Stimulated activated CD4-positive, alpha-beta T cell treated with anti-CD3 and anti-CD28 coated beads, Interleukin-2, amount 100 ng/mL, for 4 hours (primary cell): Measurements from ENCODE around the gene HCK.
"Not testable (repeated sequence)": the region's sequence is repeated elsewhere in the genome, so short reads cannot be mapped to it uniquely, and the experiment has no call there.

Experiments
- DNase-seq: peaks from one replicate; pipeline ENCODE4 v3.0.0-alpha.2; 2020; ENCODE audit warnings: low read depth

HCK gene

DNA sequence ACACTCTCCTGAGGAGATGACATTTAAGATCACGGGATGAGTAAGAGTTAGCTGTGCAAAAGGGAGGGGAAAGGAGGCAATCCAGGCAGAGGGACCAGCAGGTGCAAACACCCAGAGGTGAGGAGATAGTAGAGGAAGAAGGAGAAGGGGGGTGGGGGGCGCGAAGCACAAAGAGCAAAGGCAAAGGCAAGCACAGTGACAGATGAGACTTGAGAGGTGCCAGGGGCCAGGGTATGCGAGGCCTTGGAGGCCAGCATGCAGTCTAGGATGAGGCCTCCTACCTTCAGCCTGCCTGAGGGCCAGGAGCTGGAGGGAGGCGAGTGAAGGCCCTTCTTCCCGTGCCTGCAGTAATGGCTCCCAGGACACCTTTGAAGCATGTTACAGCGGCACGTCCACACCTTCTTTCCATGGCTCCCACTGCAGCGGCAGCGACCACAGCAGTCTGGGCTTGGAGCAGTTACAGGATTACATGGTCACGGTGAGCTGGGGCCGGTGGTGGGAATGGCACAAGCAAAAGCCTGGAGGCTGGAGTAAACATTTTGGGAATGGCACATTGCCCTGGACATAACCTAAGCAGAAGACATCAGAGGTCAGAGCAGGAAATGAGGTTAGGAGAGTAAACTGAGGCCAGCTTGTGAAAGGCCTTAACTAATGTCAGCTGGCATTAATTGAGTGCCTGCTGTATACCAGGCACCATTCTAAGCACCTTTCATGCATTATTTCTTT lies 23.2 kb upstream of the HCK start:
- DNase-seq = no peak

DNA sequence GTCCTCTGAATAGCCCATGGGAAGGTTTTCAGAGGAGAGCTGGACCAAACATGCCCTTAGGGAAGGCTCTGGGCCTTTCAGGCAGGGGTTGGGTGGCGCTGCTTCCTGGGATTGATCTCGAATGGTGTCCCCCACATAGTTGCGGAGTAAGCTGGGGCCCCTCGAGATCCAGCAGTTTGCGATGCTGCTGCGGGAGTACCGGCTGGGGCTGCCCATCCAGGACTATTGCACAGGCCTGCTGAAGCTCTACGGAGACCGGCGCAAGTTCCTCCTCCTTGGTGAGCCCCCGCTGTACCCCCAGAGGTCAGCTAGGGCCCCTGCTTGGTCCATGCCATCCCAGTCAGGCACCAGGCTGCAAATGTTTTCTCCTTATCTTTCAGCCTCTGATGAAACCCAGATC lies 22.5 kb upstream of the HCK start:
- no peak for DNase-seq

DNA sequence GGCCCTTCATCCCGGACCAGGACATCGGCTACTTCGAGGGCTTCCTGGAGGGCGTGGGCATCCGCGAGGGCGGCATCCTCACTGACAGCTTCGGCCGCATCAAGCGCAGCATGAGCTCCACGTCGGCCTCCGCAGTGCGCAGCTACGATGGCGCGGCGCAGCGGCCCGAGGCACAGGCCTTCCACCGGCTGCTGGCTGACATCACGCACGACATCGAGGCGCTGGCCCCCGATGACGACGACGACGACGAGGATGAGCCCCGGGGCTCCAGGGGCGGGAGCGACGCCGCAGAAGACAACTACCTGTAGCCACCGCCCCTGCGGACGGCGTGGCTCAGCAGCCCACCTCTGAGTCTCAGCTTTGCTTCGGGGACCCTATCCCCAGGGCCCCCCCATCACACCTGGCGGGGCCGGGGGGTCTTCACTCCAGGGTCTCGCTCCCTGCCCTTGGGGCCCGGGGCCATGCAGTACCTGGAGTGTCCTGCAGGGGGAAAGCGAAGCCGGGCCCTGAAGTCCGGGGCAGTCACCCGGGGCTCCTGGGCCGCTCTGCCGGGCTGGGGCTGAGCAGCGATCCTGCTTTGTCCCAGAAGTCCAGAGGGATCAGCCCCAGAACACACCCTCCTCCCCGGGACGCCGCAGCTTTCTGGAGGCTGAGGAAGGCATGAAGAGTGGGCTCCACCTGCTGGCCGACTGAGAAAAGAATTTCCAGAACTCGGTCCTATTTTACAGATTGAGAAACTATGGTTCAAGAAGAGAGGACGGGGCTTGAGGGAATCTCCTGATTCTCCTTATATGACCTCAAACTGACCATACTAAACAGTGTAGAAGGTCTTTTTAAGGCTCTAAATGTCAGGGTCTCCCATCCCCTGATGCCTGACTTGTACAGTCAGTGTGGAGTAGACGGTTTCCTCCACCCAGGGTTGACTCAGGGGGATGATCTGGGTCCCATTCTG lies 20.8 kb upstream of the HCK start:
- DNase-seq = peak; percentile 38

DNA sequence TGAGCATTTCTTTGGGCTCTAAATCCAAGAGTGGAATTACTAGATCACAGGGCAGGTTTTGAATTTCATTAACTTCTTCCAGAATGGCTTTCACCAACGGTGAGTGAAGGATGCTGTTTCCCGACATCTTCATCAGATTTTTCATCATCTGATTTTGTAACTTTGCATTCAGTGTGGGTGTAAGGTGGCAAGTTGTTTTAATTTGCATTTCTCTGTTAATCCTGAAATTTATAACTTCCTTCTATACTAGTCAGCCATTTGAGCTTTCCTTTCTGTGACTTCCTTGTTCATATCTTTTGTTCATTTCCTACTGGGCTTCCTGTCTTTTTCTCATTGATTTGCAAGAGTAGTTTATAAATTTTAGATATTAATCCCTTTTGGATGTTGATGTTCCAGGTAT lies 18.7 kb upstream of the HCK start:
- DNase-seq = no peak

DNA sequence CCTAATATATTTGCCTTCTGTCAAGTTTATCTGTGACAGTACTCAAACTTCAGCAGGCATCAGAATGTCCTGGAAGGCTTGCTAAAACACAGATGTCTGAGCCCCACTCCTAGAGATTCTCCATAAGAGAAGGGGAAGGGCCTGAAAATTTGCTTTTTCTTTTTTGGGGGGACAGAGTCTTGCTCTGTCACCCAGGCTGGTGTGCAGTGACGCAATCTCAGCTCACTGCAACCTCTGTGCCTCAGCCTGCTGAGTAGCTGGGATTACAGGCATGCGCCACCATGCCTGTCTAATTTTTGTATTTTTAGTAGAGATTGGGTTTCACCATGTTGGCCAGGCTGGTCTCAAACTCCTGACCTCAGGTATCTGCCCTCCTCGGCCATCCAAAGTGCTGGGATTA lies 18.3 kb upstream of the HCK start:
- DNase-seq = not testable (repeated sequence)

DNA sequence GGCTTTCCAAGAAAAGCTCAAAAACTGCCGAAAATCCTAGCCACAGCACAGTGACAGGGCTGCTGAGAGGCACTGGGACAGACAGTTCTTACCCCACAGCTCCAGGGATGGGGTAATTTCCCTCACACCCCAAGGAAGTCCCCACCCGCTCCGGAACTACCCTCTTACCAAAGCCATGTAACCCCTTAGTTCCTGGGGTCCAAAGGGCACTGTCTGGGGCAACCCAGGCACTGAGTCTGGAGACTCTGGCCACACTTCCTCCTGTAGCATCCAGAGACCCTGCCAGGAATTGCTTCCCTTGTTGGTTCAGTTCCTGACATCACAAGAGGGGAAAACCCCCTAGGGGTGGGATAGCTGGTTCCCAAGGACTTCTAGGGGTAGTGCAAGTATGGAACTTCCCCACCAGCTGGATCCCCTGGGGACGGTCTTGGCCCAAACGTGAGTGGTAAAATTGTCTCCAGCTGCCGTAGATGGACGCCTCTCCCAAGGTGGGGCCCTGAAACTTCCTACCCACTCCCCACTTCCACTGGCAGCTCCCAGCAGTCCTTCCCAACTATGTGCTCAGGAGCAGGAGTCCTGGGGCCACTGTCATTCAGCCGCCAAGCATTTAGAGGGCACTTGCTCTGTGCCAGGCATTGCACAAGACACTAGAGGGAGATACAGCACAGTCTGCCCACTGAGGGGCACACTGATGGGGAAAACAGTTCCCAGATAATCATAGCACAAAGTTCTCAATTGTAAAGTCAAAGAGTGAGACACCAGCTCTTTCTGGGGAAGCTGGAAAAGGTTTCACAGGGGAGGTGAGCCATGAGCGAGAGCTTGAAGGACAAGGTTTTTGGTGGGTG lies 17.2 kb upstream of the HCK start:
- no peak for DNase-seq

DNA sequence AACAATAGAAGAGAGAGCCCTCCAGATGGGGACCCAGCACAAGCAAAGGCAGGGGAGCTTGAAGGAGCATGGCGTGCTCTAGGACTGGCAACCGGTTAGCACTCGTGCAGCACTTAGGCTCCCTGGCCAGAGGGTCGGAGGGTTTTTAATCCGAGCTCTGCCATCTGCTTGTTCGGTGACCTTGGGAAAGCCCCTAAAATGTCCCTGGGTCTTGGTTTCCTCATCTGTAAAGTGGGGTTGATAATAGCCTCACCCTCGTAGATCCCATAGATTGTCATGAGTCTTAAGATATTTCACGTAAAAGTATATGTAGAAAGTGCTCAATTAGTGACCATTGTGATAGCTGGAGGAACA lies 16.6 kb upstream of the HCK start:
- DNase-seq = no peak

DNA sequence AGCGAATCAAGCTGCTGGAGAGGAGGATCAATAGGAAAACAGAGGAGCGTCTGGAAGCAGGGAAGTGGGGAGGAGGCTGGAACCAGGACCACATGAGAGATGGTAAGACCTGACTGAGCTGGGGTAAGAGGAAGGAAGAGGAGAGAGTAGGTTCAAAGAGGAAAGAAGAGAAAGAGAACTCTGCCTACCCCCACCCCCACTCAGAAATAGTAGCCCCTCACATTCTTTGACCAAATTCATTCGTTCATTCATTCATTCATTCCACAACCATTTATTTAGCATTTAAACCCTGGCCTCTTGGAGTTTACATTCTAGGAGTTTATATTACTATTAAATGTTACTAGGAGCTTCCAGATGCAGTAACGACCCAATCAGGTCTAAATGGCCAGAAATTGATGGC lies 15.8 kb upstream of the HCK start:
- no peak for DNase-seq

DNA sequence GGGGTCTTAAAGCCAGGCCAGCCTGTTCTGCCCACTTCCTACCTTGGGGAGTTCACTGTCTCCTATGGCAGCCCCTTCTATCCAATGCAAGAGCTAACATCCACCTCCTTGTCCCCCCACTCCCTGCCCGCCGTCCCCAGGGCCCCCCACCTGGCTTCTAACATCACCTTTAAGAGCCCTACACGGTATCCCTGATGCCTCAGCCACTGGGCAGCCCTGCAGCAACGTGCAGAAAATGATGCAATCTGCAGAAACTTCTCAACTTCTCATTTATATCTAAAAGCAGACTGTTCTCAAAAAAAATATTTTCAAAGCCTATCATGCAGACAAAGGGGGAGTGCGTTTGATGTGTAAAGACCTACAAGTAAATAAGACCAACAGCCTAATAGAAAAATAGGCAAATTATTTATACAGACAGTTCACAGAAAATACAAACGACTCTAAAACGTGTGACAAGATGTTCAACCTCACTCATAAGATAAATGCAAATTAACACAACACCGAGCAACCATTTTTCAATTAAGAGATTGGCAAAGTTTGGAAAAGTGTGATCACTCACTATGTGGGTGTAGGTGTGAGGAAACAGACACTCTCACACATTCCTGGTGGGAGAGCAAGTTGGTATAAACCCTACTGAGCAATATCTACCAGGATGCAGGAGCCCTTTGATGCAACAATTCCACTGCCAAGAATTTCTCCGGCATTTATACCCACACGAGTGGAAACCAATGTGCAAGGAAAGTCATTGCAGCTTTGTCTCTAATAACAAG lies 15.1 kb upstream of the HCK start:
- DNase-seq = no peak

DNA sequence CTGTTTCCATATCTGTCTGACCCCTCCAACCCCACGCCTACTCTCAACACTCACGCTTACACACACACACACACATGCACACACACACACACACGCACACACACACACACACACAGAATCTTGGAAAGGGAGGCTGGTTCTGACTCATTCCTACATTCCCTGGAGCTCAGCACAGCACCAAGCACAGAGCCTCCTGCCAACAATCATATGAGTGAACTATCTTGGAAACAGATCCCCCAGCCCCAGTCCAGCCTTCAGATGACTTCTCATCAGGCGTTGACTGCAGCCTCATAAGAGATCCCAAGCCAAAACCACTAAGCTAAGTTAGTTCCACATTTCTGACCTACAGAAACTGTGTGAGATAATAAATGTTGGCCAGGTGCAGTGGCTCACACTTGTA lies 14.1 kb upstream of the HCK start:
- DNase-seq = no peak

DNA sequence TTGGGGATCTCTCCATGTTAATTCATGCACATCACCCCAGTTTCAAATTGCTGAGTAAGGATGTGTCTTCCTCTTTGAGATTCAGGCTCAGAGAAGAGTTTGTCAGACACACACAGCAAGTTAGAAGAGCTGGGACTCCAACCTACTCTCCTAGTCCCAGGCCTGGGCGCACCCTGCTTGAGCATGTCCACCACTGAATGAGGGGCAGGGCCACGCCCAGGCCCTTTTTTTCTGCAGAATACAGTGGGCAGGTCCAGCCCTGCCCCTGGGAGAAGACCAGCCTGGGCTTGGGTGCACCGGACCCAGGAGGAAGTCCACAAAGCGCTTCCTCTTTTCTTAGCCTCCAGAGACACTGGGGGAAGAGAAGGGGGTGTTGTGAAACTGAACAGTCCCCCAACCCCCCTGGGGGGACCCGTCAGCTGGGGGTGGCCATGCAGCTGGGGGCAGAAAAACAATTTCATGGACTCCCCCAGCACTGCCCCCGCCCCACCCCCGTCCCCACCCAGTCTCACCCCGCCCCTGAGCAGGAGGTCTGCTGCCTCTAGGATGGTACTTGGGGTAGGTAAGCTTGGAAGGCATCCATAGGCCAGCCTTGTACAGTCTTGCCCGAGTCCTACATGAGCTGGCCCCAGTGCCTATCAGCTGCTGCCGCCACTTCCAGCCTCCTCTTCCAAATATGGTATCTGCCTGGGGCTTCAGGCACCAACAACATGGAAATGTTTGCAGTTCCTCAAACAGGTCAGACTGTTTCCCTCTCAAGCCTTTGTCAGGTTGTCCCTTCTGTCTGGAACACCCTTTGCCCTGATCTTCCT lies 11.7 kb upstream of the HCK start:
- DNase-seq = no peak

DNA sequence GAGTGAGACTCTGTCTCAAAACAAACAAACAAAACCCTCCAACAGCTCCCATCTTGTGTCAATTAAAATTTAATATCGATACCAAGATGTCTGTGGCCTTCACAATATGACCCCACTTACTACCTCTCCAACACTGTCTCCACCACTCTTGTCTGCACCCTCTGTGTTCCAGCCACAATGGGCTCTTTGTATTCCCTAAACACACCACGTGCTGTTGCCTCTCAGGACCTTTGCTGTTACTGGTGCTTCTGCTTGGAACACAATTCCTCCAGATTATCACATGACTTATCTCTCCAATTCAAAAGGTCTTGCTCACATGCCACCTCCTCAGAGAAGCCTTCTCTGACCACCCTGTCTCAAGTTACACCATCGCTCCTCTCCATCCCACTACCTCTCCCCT lies 6.0 kb upstream of the HCK start:
- no peak for DNase-seq

DNA sequence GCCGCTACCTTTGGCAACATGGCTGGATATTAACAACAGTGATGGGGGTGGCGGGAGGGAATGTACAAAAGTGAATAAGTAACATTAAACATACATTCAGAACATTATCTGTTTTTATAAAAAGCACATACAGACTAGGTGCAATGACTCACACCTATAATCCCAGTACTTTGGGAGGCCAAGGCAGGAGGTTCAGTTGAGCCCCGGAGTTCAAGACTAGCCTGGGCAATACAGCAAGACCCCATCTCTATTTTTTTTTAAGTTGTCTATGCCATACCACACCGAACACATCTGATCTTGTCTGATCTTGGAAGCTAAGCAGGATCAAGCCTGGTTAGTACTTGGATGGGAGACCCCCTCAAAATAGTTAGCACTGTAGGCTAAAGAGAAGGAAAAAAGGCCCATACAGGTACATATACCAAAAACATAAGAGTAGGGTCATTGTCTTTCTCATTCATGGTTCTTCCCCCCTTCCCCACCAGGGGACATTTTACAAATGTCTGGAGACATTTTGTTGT lies 1.7 kb upstream of the HCK start:
- no peak for DNase-seq

DNA sequence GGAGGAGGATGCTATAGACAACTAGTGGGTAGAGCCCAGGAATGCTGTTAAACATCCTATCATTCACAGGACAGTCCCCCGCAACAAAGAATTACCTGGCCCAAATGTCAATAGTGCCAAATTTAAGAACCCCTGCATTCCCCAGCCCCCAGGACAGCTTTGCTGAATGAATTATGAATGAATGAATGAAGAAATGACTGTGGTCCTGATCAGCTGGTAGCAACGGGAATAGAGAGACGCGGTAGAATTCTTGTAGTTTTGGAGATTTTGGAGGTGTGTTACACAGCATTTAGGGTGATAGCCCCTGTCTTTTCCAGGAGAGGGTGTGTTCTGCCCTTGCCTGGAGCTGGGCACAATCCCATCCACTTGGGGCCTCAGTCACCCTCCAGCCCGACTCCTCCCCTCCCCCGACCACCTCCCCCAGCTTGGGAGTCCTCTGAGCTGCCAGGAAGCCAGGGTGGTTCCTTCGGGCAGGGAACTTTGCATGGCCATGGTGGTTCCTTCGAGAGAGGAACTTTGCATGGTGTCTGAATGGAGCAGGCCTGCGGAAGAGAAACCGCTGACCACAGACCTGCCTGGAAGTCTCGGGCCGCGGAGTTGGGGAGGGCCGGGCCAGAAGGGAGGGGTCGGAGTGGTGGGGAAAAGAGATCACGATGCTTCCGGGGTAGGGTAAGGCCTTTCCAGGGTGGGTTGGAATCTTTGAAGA lies 1.0 kb upstream of the HCK start:
- no peak for DNase-seq

DNA sequence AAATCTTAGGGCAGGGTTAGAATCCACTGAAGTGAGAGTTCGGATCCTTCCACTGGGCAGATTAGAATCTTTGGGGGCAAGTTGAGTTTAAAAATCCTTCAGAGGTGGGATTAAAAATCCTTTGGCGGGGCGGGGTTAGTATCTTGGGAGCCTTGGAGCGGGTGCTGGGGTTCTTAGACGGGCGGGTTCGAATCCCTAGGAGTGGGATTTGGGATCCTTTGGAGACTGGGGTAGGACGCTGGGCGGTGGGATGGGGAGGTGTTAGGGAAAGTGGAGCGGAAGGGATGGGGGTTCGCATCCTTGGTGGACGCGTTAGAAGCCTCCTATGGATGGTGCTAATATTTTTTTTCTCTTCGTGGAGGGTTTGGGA lies 337 bp upstream of the HCK start:
- no peak for DNase-seq

DNA sequence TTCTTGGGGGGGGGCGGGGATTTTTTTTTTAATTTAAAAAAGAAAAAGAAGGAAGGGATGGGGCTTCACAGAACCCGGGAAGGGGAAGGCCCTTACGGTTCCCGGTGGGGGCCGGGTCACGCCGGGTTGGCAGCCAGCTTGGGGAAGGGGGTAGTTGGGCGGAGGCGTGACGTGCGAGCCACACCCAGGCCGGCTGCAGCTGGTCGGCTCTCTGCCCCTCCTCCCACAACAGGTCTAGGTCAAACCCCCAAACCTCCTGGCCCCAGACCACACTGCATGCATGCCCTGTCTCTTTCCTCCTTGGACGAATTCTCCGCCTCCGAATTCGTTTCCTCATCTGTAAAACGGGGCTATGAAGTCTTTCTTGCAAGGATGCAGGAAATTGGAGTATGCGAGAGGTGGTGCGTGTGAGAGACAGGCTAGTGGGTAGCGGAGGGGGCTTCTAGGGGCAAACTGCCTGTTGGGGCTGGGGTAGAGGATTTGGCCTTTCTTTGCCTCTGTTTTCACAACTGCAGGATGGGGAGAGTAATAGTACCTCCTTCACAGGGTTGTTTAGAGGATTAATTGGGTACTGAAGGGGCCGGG lies 828 bp downstream of the HCK start:
- DNase-seq = no peak

DNA sequence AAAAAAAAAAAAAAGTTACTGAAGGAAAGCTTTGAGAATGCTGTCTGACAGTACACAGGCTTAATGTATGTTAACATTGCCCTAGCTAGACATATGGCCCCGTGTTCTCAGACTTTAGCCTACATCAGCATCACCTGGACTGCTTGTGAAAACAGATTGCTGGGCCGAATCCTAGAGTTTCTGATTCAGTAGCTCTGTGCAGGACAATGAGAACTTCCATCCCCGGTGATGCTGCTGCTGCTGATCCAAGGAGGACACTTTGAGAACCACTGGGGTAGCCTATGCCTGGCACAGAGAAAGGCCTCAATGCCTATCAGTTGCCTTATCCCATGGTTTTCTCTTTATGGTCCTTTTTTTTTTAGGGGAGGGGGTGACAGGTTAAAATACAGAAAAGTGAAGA lies 1.6 kb downstream of the HCK start:
- DNase-seq = no peak

DNA sequence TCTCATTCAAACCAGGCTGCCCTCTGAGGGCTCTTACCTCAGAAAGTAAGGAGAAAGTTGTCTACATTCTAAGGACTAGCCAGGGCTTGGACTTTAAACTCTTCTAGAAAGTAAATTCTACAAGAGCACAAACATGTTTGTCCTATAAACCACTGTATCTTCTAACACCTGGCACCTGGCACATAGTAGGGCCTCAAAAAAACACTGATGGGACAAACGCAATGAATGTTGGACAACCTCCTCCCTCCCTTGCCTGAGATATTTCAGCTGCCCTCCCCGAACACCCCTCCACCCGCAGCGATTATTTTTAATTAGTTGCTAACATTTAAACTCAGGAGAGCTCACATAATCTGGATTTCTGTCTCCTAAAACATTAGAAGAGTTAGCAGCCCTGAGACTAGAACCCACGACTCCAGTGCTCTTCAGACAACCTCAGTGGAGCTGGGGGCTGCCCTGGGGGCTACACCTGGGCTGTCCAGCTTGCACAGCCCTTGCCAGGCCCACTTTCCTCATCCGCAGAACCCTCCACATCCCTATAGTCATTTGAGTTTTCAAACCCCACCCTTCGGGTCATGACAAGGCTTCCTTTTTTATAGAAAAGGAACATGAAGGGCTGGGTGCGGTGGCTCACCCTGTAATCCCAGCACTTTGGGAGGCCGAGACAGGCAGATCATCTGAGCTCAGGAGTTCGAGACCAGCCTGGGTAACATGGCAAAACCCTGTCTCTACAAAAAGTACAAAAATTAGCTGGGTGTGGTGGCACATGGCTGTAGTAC lies 4.9 kb downstream of the HCK start:
- no peak for DNase-seq

DNA sequence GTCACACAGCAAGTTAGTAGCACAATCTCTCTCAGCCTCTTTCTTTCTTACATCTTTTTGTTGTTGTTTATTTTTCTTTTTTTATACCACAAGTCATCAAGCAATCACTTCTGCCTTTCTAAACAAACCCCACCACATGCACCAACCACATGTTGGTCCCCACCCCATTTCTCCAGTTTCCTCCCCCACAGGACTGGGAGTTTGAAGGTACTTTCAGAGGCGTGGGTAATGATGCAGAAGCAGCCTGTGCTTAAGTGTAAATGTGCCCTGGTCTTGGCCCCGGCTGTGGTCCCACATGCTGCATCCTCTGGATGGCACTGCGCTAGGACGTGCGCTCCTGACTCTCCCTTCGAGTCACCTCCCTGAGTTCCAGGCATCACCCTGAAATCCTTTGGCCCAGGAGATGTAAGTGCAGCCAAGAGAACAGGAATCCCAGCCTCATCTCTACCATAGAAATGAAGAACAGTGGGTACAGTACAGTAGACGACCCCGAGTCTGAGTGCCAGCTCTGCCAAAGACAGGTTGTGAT lies 5.7 kb downstream of the HCK start:
- DNase-seq = no peak
